Stimulated activated CD4-positive, alpha-beta T cell treated with anti-CD3 and anti-CD28 coated beads, TNF-alpha, amount 100 ng/mL, for 24 hours (primary cell): Measurements from ENCODE around the gene CAND2.
"Not testable (repeated sequence)": the region's sequence is repeated elsewhere in the genome, so short reads cannot be mapped to it uniquely, and the experiment has no call there.

Source experiments
- DNase-seq, 3 experiments: peaks; one replicate each; pipeline ENCODE4 v3.0.0-alpha.2; 2020; ENCODE audit warnings: low read depth in 3 of 3

Gene CAND2

GRCh38 chr3:12830785-12831156 is 34.3 kb downstream of the CAND2 start:
- DNase-seq = no peak

GRCh38 chr3:12831301-12831866 is 34.9 kb downstream of the CAND2 start:
- DNase-seq = no peak

DNA sequence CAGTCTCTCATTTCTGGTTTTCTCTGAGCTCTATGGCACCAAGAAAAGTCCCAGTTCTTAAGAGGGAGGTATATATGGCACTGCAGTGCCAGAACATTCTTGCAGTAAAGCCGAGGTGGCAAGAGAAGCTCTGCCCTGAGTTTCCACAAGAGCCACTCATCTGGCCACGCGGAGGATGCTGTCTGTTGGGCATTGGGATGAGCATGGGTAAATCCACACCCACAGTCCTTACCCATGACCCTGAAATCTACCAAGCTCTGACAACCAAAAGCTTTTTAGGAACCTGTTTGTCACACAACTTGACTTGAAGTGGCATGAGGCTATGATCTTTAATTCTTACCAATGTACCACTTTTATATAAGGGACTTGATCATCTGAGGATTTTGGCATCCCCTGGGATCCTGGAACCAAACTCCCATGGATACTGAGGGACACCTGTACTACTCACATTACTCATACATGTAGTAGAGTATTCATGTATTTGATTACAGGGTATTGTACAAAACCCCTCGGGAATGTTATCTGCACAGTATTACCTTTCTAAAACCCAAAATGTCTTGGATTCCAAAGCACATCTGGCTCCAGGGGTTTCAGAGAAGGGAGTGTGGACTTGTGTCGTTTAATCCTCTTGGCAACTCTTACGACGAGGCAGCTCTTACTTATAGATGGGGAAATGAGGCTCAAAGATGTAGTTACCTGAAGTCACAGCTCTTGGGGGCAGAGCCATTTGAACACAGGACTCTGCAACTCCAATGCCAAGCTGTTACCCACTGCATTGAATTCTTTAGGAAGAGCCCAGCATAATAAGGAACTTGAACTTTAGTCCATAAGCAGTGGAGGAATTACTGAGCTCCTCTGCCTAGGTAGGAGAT is 36.1 kb downstream of the CAND2 start:
- no peak for DNase-seq

- no peak for DNase-seq
These were observed 37.0 kb downstream of the CAND2 start for GRCh38 chr3:12833222-12834161.

GRCh38 chr3:12835052-12835665 is 38.7 kb downstream of the CAND2 start:
- DNase-seq = no peak

DNA sequence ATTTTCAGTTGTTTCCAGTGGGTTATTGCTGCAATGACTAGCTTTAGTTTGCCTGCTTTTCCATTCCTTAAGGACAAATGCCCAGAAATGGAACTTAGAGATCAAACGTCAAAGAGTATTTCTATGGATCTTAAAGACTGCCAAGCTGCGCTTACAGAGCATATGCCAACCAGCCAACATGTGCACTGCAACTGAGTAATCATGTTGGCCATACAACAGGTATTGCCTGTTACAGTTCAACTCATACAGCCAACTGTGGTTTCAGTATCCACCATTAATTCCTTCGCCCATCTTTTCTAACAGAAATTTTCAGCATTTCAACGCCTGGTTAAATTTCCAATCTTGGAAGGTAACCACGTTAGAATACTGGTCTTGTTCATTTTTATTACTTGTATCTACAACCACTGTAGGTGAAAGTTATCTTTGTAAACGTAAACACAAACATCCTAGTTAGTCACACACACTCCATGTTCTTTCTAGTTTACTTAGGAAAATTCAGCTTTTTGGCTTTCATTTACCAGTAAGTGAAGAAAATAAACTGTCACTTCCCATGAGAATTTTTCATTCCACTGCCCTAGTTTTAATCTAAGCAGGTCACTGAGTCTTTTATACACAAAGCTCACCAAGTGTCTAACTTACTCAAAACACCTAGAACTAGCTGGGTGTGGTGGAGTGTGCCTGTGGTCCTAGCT is 41.0 kb downstream of the CAND2 start:
- DNase-seq = no peak

- no peak for DNase-seq
These were observed 41.9 kb downstream of the CAND2 start for GRCh38 chr3:12838179-12838965.

- DNase-seq = no peak
These were observed 42.9 kb downstream of the CAND2 start for GRCh38 chr3:12839156-12839946.

- DNase-seq = not testable (repeated sequence)
These were observed 43.7 kb downstream of the CAND2 start for GRCh38 chr3:12840148-12840547.

DNA sequence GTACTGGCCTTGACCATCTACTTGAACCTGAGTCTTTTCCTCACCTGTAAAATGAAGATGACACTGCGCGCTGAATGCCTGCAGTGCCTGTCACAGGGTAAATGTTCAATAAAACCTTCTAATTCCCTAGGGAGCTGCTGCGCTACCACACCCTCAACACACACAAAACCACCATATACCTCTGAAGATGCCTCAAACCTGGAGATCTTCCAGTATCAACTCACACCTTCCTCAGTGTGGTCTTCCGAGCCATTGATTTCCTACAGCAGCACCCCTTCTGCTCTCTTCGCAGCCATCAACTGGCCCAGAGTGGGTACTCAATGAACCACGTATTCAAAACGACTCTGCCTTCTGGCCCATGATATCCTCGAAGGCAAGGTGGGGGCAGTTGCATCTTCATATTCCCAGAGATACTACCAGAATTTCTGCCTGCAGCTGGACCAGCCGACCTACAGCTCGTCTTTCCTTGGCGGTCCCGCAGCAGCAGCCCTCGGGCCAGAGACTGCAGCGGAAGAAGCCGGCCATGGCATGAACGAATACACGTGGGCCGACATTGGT is 44.2 kb downstream of the CAND2 start:
- no peak for DNase-seq

- peak; percentile 72 to 81 (median 81) for DNase-seq
These were observed 44.9 kb downstream of the CAND2 start, which contains the start of gene RPL32 for GRCh38 chr3:12841149-12841969. Gene RPL32, minus strand, starts transcription at chr3:12841565. Its CDS starts 1,328 bp downstream, at chr3:12840237.

DNA sequence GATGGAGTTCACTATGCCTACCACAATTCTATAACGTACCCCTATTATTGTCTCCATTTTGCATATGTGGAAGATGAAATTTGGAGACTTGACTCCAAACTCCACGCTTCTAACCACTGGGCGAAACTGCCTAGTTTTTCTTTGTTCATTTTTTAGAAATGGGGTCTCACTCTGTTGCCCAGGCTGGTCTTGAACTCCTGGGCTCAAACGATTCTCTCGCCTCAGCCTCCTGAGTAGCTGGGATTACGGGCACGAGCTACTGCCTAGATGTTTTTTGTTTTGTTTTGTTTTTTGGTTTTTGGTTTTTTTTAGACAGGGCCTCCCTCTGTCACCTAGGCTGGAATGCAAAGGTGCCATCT is 45.5 kb downstream of the CAND2 start:
- DNase-seq = no peak

- no peak for DNase-seq
These were observed 46.0 kb downstream of the CAND2 start for GRCh38 chr3:12842469-12842868.

- DNase-seq = no peak
These were observed 49.3 kb downstream of the CAND2 start for GRCh38 chr3:12845811-12846210.

DNA sequence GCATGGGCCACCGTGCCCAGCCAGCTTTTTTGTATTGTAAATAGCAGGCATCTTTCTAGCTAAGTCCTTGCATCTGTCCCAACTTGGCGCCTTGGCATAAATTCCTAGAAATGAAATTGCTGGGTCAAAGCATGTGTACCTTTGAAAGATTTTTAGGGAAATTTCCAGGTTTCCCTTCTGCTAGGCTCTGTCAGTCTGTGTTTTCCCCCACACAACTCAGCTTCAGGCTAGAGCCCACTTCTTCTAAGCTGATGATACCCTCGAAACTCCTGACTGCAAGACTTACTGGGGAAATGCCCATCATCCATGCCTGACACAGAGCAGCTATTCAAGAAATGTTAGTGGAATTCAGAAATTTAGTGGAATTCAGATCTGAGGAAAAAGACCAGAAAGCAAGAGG is 55.7 kb downstream of the CAND2 start:
- no peak for DNase-seq

DNA sequence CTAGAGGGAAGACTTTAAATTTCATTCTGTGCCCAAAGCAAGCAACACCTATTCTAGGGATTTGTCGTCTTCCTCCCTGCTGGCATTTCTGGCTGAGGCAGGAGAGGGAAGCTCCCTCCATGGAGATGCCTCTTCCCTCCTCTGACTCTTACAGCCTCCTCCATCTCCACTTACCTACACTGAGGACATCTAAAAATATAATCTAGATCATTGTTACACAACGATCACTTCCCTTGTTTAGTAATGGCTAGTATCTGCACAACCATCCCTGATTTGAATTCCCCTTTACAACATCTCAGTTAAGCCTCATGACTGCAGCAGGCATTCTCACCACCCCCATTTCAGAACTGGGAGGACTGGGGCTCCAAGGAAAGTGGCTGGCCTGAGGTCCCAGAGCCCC is 57.4 kb downstream of the CAND2 start:
- DNase-seq = not testable (repeated sequence)

GRCh38 chr3:12854565-12854964 is 58.1 kb downstream of the CAND2 start:
- no peak for DNase-seq

- no peak for DNase-seq
These were observed 60.1 kb downstream of the CAND2 start for GRCh38 chr3:12856626-12857025.
